Heart left ventricle (tissue), 16 donors: ENCODE measurements around the gene STRA6. TPM values are rescaled to one million over a fixed set of nuclear protein-coding genes. Genes with fewer than 3 reads are reported as not detected.

Experiments used
- ATAC-seq, 4 donors: fragments of 200-7000 bp; cut with Tn5 transposase; one replicate each; pipeline ENCODE4 v1.9.1; 2020 to 2022; ENCODE audit warnings: moderate library complexity in 4 of 4, mild to moderate bottlenecking in 3 of 4, moderate number of reproducible peaks in 1 of 4
- DNase-seq, 5 donors: peaks; one replicate each; pipeline ENCODE4 v3.0.0-alpha.2; 2020
- H3K27ac ChIP-seq, 12 donors: fragments of 200-600 bp; sonication (generic) in 4 of 12; one replicate each; pipeline versions ENCODE4 v1.5.0 to v1.8.0; 2016 to 2022; ENCODE audit warnings: mild to moderate bottlenecking in 2 of 12
- H3K27me3 ChIP-seq, 9 donors: fragments of 200-600 bp; sonication (generic) in 2 of 9; one replicate each; pipeline versions ENCODE4 v1.5.1 to v1.8.0; 2016 to 2022; ENCODE audit warnings: mild to moderate bottlenecking in 3 of 9
- H3K36me3 ChIP-seq, 9 donors: fragments of 200-600 bp; sonication (generic) in 2 of 9; one replicate each; pipeline versions ENCODE4 v1.5.0 to v1.8.0; 2018 to 2022; ENCODE audit warnings: mild to moderate bottlenecking in 2 of 9
- H3K4me1 ChIP-seq, 12 donors: fragments of 200-600 bp; sonication (generic) in 4 of 12; one replicate each; pipeline versions ENCODE4 v1.5.0 to v1.8.0; 2016 to 2022; ENCODE audit warnings: mild to moderate bottlenecking in 3 of 12
- H3K4me3 ChIP-seq, 12 donors: fragments of 200-600 bp; sonication (generic) in 4 of 12; one replicate each; pipeline versions ENCODE4 v1.5.0 to v1.8.0; 2017 to 2022; ENCODE audit warnings: mild to moderate bottlenecking in 9 of 12, moderate library complexity in 4 of 12
- H3K9me3 ChIP-seq, 12 donors: fragments of 200-600 bp; sonication (generic) in 4 of 12; one replicate each; pipeline versions ENCODE4 v1.5.0 to v1.8.0; 2016 to 2022; ENCODE audit warnings: mild to moderate bottlenecking in 1 of 12
- POLR2A ChIP-seq, 2 donors: fragments of 450-650 bp; IDR thresholded peaks; one replicate each; pipeline ENCODE4 v1.6.1; 2017; ENCODE audit warnings: antibody characterized with exemption in 2 of 2, mild to moderate bottlenecking in 2 of 2, moderate library complexity in 2 of 2
- WGBS, 4 donors: extraction: QIAGEN DNeasy Blood & Tissue Kit in 2 of 4; methylation state at CpG; one replicate each; pipeline versions ENCODE4 v1.1.5 to v1.1.7; 2013 to 2018; 5-methylcytosine and 5-hydroxymethylcytosine counted together
- intact Hi-C, 10 donors: fragments of 100-400 bp; cut with DNase I; formaldehyde crosslinking; loops; one replicate each; pipeline versions ENCODE4 v1.11.1 to v1.14.2; 2022
- polyA plus RNA-seq, 2 donors: library from polyadenylated mRNA; stranded (reverse); fragments of 200-250 nt; gene quantifications; one replicate each; pipeline ENCODE4 v1.2.3, GENCODE V29; 2013
- total RNA-seq, 9 donors: library from RNA; depleted of rRNA in 2 of 9; stranded (reverse); fragments of >200 nt in 2 of 9; fragmentation: NEBNext Ultra II Directional in 3 of 9; extraction: Animal tissue kit (Norgen Biotek cat#: 25700) in 3 of 9; gene quantifications; one replicate each; pipeline versions ENCODE4 v1.1.0 to v1.2.4, GENCODE V29; 2016 to 2023
- TF ChIP-seq, protein P1 (sequence below), 12 donors: fragments of 200-600 bp; sonication (generic) in 4 of 12; IDR thresholded peaks; one replicate each; pipeline versions ENCODE4 v1.5.0 to v1.8.0; 2018 to 2022; ENCODE audit warnings: antibody characterized with exemption in 12 of 12, mild to moderate bottlenecking in 5 of 12
- donor health status: ischemic (EF 13 %, LVEDD 7.1; RV severe dilation, severe dysfunction).
- donor health status: healthy with polysubstance abuse.
- donor health status: DM: no; HTN: yes; CAD: no.
- donor health status: DM: no; HTN: no; CAD: no.
- donor health status: ischemic (EF 25% LVEDD 6.9; RV normal size, moderate dysfunction).
- donor health status: ischemic (EF 25% LVEDD 5.7; RV mildly dilated, moderate dysfunction).
- donor health status: healthy.
- donor health status: DM: yes; HTN: yes; CAD: no.
- donor health status: ischemic (EF 35%, LVEDD 5.7; RV mildly dilated, moderate dysfunction).
- donor health status: nonischemic (EF 11% LVEDD 7.7; RV severe dilation, severe dysfunction).
- donor health status: DM: yes; HTN: yes; CAD: no.
- donor health status: PGD.
- donor health status: ischemic (EF 29% LVEDD 5.4; RV normal size, mild dysfunction).
- donor health status: nonischemic (EF 23%, LVEDD 6.1; RV moderate dilation, normal function).

STRA6 gene
- total and polyA plus RNA-seq, 11 donors = 0.08 to 0.24 (median 0.14) TPM; not detected in 8

DNA sequence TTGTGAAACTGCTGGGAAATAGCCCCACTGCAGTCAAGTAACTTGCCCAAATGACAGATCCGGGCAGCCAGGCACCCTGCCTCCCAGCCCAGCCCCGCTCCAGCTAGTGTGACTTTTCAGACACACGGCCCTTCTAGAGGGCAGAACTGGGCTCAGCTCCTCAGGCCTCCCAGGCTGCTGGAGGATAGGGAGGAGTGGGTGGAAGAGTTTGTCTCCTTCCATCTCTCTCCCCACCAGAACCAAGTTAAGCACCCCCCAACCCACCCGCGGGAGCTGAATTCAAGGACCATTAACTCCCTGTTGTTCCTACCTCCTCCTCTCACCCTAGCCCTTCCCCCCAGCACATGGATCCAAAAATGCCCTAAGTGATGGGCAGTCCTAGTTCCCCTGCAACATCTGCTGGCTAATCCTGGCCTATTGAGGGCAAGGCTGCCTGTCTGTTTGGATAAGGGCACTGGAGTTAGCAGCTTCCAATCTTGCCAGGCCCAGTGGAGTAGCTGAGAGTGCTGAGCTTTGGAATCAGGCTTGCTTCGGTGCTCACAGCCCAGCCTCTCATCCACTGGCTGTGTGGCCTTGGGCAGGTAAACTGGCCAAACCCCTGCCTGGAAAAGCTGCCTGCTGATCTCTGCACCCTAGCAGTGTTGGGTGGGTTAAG lies 36.6 kb upstream of the STRA6 start:
- TF ChIP-seq POLR2A (IDR thresholded peaks at IDR 0.05) = no peak
- TF ChIP-seq, protein P1, sequence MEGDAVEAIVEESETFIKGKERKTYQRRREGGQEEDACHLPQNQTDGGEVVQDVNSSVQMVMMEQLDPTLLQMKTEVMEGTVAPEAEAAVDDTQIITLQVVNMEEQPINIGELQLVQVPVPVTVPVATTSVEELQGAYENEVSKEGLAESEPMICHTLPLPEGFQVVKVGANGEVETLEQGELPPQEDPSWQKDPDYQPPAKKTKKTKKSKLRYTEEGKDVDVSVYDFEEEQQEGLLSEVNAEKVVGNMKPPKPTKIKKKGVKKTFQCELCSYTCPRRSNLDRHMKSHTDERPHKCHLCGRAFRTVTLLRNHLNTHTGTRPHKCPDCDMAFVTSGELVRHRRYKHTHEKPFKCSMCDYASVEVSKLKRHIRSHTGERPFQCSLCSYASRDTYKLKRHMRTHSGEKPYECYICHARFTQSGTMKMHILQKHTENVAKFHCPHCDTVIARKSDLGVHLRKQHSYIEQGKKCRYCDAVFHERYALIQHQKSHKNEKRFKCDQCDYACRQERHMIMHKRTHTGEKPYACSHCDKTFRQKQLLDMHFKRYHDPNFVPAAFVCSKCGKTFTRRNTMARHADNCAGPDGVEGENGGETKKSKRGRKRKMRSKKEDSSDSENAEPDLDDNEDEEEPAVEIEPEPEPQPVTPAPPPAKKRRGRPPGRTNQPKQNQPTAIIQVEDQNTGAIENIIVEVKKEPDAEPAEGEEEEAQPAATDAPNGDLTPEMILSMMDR (IDR thresholded peaks at IDR 0.05) = no peak

DNA sequence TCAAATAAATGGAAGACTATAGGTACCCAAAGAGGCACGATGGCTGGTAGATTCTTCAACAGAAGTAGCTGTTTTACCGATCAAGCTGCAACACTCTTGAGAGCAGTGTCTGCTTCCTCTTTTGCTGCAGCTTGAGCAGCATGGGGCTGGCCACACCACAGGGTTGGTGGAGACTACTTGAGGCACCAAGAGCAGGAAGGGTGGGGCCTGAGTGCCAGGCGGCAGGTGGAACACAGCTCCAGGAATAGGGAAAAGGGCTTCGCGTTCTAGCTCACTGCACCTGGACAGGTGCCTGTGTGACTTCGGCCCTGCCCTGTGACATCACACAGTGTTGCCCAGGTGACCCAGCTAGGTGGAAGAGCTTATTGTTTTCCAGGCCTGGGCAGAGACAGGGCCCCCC lies 33.4 kb upstream of the STRA6 start, which contains the start of gene CCDC33:
Gene CCDC33 (plus strand): TSS at position 365 of the 400 bp plus-strand sequence. CDS start 394 bp downstream, outside the sequence.
- DNase-seq (no peak), ATAC-seq (no peak)
- Histone ChIP-seq H3K27me3 (no peaks in the 10 kb centered on the region), H3K4me1 (peaks cover 0 to 20% (median 16%) of the 10 kb centered on the region in 12 donors), H3K4me3 (no peak within 1 kb of the TSS), H3K9me3 (no peaks in the 10 kb centered on the region), H3K27ac (no peak within 1 kb of the TSS), H3K36me3 (no peaks in the 10 kb centered on the region)
- TF ChIP-seq POLR2A (IDR thresholded peaks at IDR 0.05) = no peak
- TF ChIP-seq, protein P1 (IDR thresholded peaks at IDR 0.05) = no peak
- intact Hi-C loops = loop anchor here in 1 of 10 donors (5.0 kb wide), 1 partner anchor 99 kb away; no protein-coding TSS in a partner anchor
- 74 to 88% (median 81%) methylated on average over 4 to 6 of the region's 6 CpGs for WGBS, 4 donors

More for the DNA sequence above, 36.6 kb upstream of the STRA6 start:
- peaks cover 0 to 41% (median 28%) of the 10 kb centered on the region in 12 donors for H3K4me1 ChIP-seq
- DNase-seq = no peak
- no peaks in the 10 kb centered on the region for H3K9me3 ChIP-seq
- peak overlapping the region in 10 of 12 donors; percentile 3 to 76 (median 40) for H3K27ac ChIP-seq
- no peaks in the 10 kb centered on the region for H3K36me3 ChIP-seq
- intact Hi-C loops = loop anchor here in 1 of 10 donors (5.0 kb wide), 1 partner anchor 102 kb away; no protein-coding TSS in a partner anchor
- WGBS, 4 donors = 54 to 79% (median 70%) methylated on average over 5 to 6 of the region's 6 CpGs
- H3K4me3 ChIP-seq = no peak overlapping the region
- peak in 3 of 4 donors; percentile 21 to 30 (median 24) for ATAC-seq
- no peaks in the 10 kb centered on the region for H3K27me3 ChIP-seq

DNA sequence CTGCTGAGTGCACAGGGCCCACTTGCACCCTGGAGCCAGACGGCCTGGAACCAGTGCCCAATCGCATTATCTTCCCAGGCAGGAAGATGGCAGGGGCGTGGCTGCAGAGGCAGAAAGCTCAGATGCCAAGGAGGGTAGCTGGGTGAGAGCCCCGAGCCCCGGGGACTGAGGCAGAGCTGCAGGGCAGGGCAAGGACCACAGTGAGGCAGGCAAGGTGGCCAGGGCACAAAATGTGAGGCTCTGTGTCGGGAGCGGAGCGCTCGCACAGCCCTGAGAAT lies 31.9 kb upstream of the STRA6 start:
- no peak overlapping the region for H3K27ac ChIP-seq
- TF ChIP-seq POLR2A (IDR thresholded peaks at IDR 0.05) = no peak
- TF ChIP-seq, protein P1 (IDR thresholded peaks at IDR 0.05) = no peak
- no peak overlapping the region for H3K4me3 ChIP-seq
- peaks cover 0 to 6% (median 2%) of the 10 kb centered on the region in 12 donors for H3K4me1 ChIP-seq
- ATAC-seq (no peak), DNase-seq (no peak)
- H3K36me3 ChIP-seq = no peaks in the 10 kb centered on the region
- no peaks in the 10 kb centered on the region for H3K9me3 ChIP-seq
- H3K27me3 ChIP-seq = no peaks in the 10 kb centered on the region
- intact Hi-C loops = no loop called here
- WGBS, 4 donors = 90 to 94% (median 91%) methylated on average over 9 of the region's 9 CpGs

DNA sequence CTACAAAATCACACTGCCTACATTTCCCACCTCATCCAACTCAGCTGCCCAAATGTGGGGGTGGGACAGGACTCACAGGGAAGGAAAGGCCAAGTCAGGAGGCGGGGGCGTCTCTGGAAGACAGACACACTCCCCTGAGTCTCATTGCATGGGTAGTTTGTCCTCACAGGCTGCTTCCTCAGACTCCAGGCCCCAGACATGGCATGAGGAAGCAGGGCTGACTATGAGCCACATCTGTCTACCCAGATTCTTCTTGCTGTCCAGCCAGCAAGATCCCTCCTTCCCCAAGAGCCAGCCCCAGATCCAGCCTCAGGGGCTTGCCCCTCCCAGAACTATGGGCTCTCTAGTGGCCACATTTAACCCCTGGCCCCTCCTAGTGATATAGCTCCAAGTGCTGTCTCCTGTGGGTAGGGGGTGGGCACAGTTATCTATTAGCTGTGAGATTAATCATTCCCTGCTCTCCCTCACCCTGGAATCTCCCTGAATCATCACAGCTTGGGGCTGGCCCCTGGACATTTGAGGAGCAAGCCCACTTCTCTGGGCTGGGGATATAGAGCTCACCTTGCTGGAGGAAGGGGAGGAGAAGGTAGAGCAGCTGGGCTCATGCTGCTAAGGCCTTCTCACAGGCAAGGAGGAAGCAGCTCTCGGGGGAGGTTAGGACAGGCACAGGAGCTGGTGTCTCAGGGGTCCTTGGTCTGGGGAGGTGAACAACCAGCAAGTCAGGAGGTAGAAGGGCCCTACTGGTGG lies 31.4 kb upstream of the STRA6 start:
- Histone ChIP-seq H3K27me3 (no peaks in the 10 kb centered on the region), H3K27ac (no peak overlapping the region), H3K9me3 (no peaks in the 10 kb centered on the region), H3K4me3 (no peak overlapping the region), H3K36me3 (no peaks in the 10 kb centered on the region), H3K4me1 (peaks cover 0 to 5% (median 1%) of the 10 kb centered on the region in 12 donors)
- WGBS, 4 donors = 84 to 100% (median 89%) methylated on average over 2 to 3 of the region's 3 CpGs
- intact Hi-C loops = no loop called here
- TF ChIP-seq POLR2A (IDR thresholded peaks at IDR 0.05) = no peak
- TF ChIP-seq, protein P1 (IDR thresholded peaks at IDR 0.05) = no peak
- no peak for ATAC-seq
- DNase-seq = no peak
